GM23248 (cell line): ENCODE measurements around the gene SP6. TPM values are rescaled to one million over a fixed set of nuclear protein-coding genes. Genes with fewer than 3 reads are reported as not detected.

Experiments
- DNase-seq: peaks from one replicate; pipeline ENCODE4 v3.0.0-alpha.2; 2015
- H2AFZ ChIP-seq: fragments of 200-600 bp; sonication (generic); 2 replicates; pipeline ENCODE4 v1.6.1; 2016; ENCODE audit warnings: antibody characterized with exemption
- H3F3A ChIP-seq: fragments of 200-600 bp; sonication (generic); 2 replicates; pipeline ENCODE4 v1.6.1; 2016; ENCODE audit warnings: mild to moderate bottlenecking, antibody characterized with exemption, mixed run types; ENCODE audit not compliant: insufficient read depth
- H3K27ac ChIP-seq: fragments of 200-600 bp; sonication (generic); 2 replicates; pipeline ENCODE4 v1.5.1; 2016; ENCODE audit warnings: mild to moderate bottlenecking
- H3K27me3 ChIP-seq: fragments of 200-600 bp; sonication (generic); replicated peaks from 2 replicates; pipeline ENCODE4 v1.6.1; 2016; ENCODE audit warnings: mild to moderate bottlenecking; ENCODE audit not compliant: insufficient read depth
- H3K36me3 ChIP-seq: fragments of 200-600 bp; sonication (generic); 2 replicates; pipeline ENCODE4 v1.6.1; 2016; ENCODE audit warnings: low read depth, mild to moderate bottlenecking
- H3K4me1 ChIP-seq: fragments of 200-600 bp; sonication (generic); 2 replicates; pipeline ENCODE4 v1.6.1; 2016; ENCODE audit warnings: mild to moderate bottlenecking; ENCODE audit not compliant: insufficient read depth
- H3K4me2 ChIP-seq: fragments of 200-600 bp; sonication (generic); one replicate; pipeline ENCODE4 v1.6.1; 2016; ENCODE audit warnings: mild to moderate bottlenecking; ENCODE audit not compliant: unreplicated experiment
- H3K4me3 ChIP-seq: fragments of 200-600 bp; sonication (generic); 2 replicates; pipeline ENCODE4 v1.5.1; 2016; ENCODE audit warnings: mild to moderate bottlenecking
- H3K79me2 ChIP-seq: fragments of 200-600 bp; sonication (generic); 2 replicates; pipeline ENCODE4 v1.6.1; 2016; ENCODE audit warnings: mild to moderate bottlenecking; ENCODE audit not compliant: insufficient read depth
- H3K9ac ChIP-seq: fragments of 200-600 bp; sonication (generic); 2 replicates; pipeline ENCODE4 v1.6.1; 2016; ENCODE audit warnings: mild to moderate bottlenecking
- H3K9me2 ChIP-seq: fragments of 200-600 bp; sonication (generic); 2 replicates; pipeline ENCODE4 v1.6.1; 2016; ENCODE audit warnings: mixed run types, mild to moderate bottlenecking, moderate library complexity; ENCODE audit not compliant: insufficient read depth
- H3K9me3 ChIP-seq: fragments of 200-600 bp; sonication (generic); one replicate; pipeline ENCODE4 v1.6.1; 2017; ENCODE audit warnings: low read depth
- H4K20me1 ChIP-seq: fragments of 200-600 bp; sonication (generic); 2 replicates; pipeline ENCODE4 v1.6.0; 2016; ENCODE audit not compliant: insufficient read depth
- EZH2 ChIP-seq: fragments of 200-600 bp; sonication (generic); IDR thresholded peaks from 2 replicates; pipeline ENCODE4 v1.6.1; 2018; ENCODE audit warnings: antibody characterized with exemption, mild to moderate bottlenecking; ENCODE audit not compliant: insufficient read depth, poor library complexity, severe bottlenecking
- EZH2phosphoT487 ChIP-seq: fragments of 200-600 bp; sonication (generic); IDR thresholded peaks from 2 replicates; pipeline ENCODE4 v1.6.1; 2018; ENCODE audit warnings: antibody characterized with exemption, moderate library complexity, mild to moderate bottlenecking, low read depth; ENCODE audit not compliant: insufficient read depth
- WGBS, 2 experiments: methylation state at CpG; one replicate each; pipeline ENCODE4 v1.1.6; 2015 to 2017; ENCODE audit warnings: low lambda C conversion rate in 2 of 2, low coverage in 1 of 2; ENCODE audit errors: missing lambda C conversion rate in 2 of 2; 5-methylcytosine and 5-hydroxymethylcytosine counted together
- in situ Hi-C: fragments of 300-500 bp; cut with MboI; formaldehyde crosslinking; loops from 2 replicates; pipeline ENCODE4 v1.15.0; 2020
- polyA plus RNA-seq: library from polyadenylated mRNA; unstranded; fragments of >200 nt; fragmentation: Nextera tagmentation; extraction: Ambion mirVana; gene quantifications from 2 replicates; pipeline ENCODE4 v1.2.1, GENCODE V29; 2016
- total RNA-seq: library from RNA; depleted of rRNA; stranded (reverse); fragments of >200 nt; shearing (Covaris generic); gene quantifications from 2 replicates; pipeline ENCODE4 v1.2.3, GENCODE V29; 2014

The SP6 gene
- total and polyA plus RNA-seq, 2 experiments from 2014 or later = not detected

- DNase-seq = no peak
- Histone ChIP-seq H3K9me2 (no peaks in the 10 kb centered on the region), H3F3A (no peaks in the 10 kb centered on the region), H3K36me3 (no peaks in the 10 kb centered on the region), H3K4me2 (no peak overlapping the region), H3K4me1 (peaks cover under 1% of the 10 kb centered on the region; the same call in 1 of the 2 replicates), H3K79me2 (no peaks in the 10 kb centered on the region), H3K27me3 (peaks cover 47% of the 10 kb centered on the region), H3K9ac (no peak overlapping the region), H4K20me1 (no peaks in the 10 kb centered on the region), H2AFZ (peak overlapping the region; percentile 78), H3K9me3 (no peaks in the 10 kb centered on the region), H3K27ac (no peak overlapping the region), H3K4me3 (no peak overlapping the region)
- TF ChIP-seq EZH2 = no peak
- no peak for TF ChIP-seq EZH2phosphoT487
- 56 to 59% methylated on average over 9 of the region's 9 CpGs for whole genome bisulfite sequencing, 2 experiments
- in situ Hi-C loops = no loop called here
Observed at GRCh38 chr17:47850373-47850691, 631 bp downstream of the SP6 start.

- Histone ChIP-seq H4K20me1 (no peaks in the 10 kb centered on the region), H3K79me2 (no peaks in the 10 kb centered on the region), H2AFZ (no peak overlapping the region), H3K36me3 (no peaks in the 10 kb centered on the region), H3K9me2 (no peaks in the 10 kb centered on the region), H3K9ac (no peak overlapping the region), H3K27me3 (peaks cover 27% of the 10 kb centered on the region), H3F3A (no peaks in the 10 kb centered on the region), H3K9me3 (no peaks in the 10 kb centered on the region), H3K4me1 (no peaks in the 10 kb centered on the region), H3K4me2 (no peak overlapping the region), H3K4me3 (no peak overlapping the region), H3K27ac (no peak overlapping the region)
- in situ Hi-C loops = no loop called here
- DNase-seq = no peak
- TF ChIP-seq EZH2phosphoT487 = no peak
- no peak for TF ChIP-seq EZH2
- WGBS, 2 experiments = 55 to 59% methylated on average over 20 of the region's 23 CpGs
Observed at GRCh38 chr17:47848198-47848513, 2.8 kb downstream of the SP6 start.

- Histone ChIP-seq H4K20me1 (no peaks in the 10 kb centered on the region), H3K4me2 (no peak overlapping the region), H3F3A (no peaks in the 10 kb centered on the region), H3K27ac (no peak overlapping the region), H2AFZ (no peak overlapping the region), H3K9me2 (no peaks in the 10 kb centered on the region), H3K4me3 (no peak overlapping the region), H3K27me3 (peaks cover 21% of the 10 kb centered on the region), H3K79me2 (no peaks in the 10 kb centered on the region), H3K36me3 (no peaks in the 10 kb centered on the region), H3K9me3 (no peaks in the 10 kb centered on the region), H3K9ac (no peak overlapping the region), H3K4me1 (no peaks in the 10 kb centered on the region)
- in situ Hi-C loops = no loop called here
- TF ChIP-seq EZH2 (no peak), EZH2phosphoT487 (0 out of 2 replicates have a peak, but pooled peaks have one; percentile 13)
- 16 to 19% methylated on average over 57 to 68 of the region's 71 CpGs for WGBS, 2 experiments
- DNase-seq = peak; percentile 51
Observed at GRCh38 chr17:47847341-47848197, 3.4 kb downstream of the SP6 start.

GRCh38 chr17:47846716-47847340, 4.1 kb downstream of the SP6 start:
- Histone ChIP-seq H3K9me2 (no peaks in the 10 kb centered on the region), H3K27me3 (peaks cover 14% of the 10 kb centered on the region; the same call in 1 of the 2 replicates), H3K4me1 (no peaks in the 10 kb centered on the region), H3K4me2 (no peak overlapping the region), H3K9me3 (no peaks in the 10 kb centered on the region), H3K79me2 (no peaks in the 10 kb centered on the region), H2AFZ (no peak overlapping the region), H3K36me3 (no peaks in the 10 kb centered on the region), H3K4me3 (no peak overlapping the region), H3F3A (no peaks in the 10 kb centered on the region), H3K9ac (no peak overlapping the region), H3K27ac (no peak overlapping the region), H4K20me1 (no peaks in the 10 kb centered on the region)
- in situ Hi-C loops = no loop called here
- 15 to 17% methylated on average over 24 to 27 of the region's 31 CpGs for WGBS, 2 experiments
- no peak for DNase-seq
- peak; percentile 44 for TF ChIP-seq EZH2
- no peak for TF ChIP-seq EZH2phosphoT487
